HG03457 (cell line): ENCODE data around the gene NCL.
"Not testable (repeated sequence)": the region's sequence is repeated elsewhere in the genome, so short reads cannot be mapped to it uniquely, and the experiment has no call there.

Experiments
- ATAC-seq: cut with Tn5 transposase; IDR thresholded peaks from one replicate; pipeline ENCODE4 v1.9.1; 2021; ENCODE audit warnings: moderate number of reproducible peaks; ENCODE audit not compliant: unreplicated experiment

NCL gene

GRCh38 chr2:231431606-231432005 is 32.7 kb downstream of the NCL start:
- no peak for ATAC-seq

GRCh38 chr2:231430437-231430836 is 33.8 kb downstream of the NCL start:
- not testable (repeated sequence) for ATAC-seq

- no peak for ATAC-seq
Observed at GRCh38 chr2:231429901-231430300, 34.4 kb downstream of the NCL start.

GRCh38 chr2:231429152-231429551 is 35.1 kb downstream of the NCL start:
- ATAC-seq, result no peak

GRCh38 chr2:231427116-231427515 is 37.2 kb downstream of the NCL start:
- ATAC-seq, result no peak

GRCh38 chr2:231425811-231426703 is 38.2 kb downstream of the NCL start:
- ATAC-seq, result no peak

- ATAC-seq, result no peak
Observed at GRCh38 chr2:231425291-231425810, 38.9 kb downstream of the NCL start.

GRCh38 chr2:231423176-231423575 is 41.1 kb downstream of the NCL start:
- no peak for ATAC-seq

GRCh38 chr2:231422056-231422455 is 42.2 kb downstream of the NCL start:
- ATAC-seq, result no peak

- ATAC-seq, result no peak
Observed at GRCh38 chr2:231421051-231421580, 43.2 kb downstream of the NCL start.

- ATAC-seq, result no peak
Observed at GRCh38 chr2:231418820-231419640, 45.3 kb downstream of the NCL start.

GRCh38 chr2:231415029-231415428 is 49.3 kb downstream of the NCL start:
- no peak for ATAC-seq

GRCh38 chr2:231413921-231414476 is 50.3 kb downstream of the NCL start:
- no peak for ATAC-seq

- ATAC-seq, result no peak
Observed at GRCh38 chr2:231413456-231413855, 50.8 kb downstream of the NCL start.

- no peak for ATAC-seq
Observed at GRCh38 chr2:231412618-231412963, 51.7 kb downstream of the NCL start.

- ATAC-seq, result peak; percentile 96
Observed at GRCh38 chr2:231411831-231412617, 52.3 kb downstream of the NCL start.

GRCh38 chr2:231411237-231411636 is 53.0 kb downstream of the NCL start:
- ATAC-seq, result no peak

- no peak for ATAC-seq
Observed at GRCh38 chr2:231410293-231411004, 53.8 kb downstream of the NCL start.

- ATAC-seq, result no peak
Observed at GRCh38 chr2:231409776-231410175, 54.5 kb downstream of the NCL start.

GRCh38 chr2:231408304-231408703 is 56.0 kb downstream of the NCL start:
- ATAC-seq, result not testable (repeated sequence)
